Measurements from ENCODE around the gene SMIM44. TPM values are rescaled to one million over a fixed set of nuclear protein-coding genes. Genes with fewer than 3 reads are reported as not detected.
"Not testable (repeated sequence)": the region's sequence is repeated elsewhere in the genome, so short reads cannot be mapped to it uniquely, and the experiment has no call there.

Gene SMIM44
- total RNA-seq, 1 experiment from 2014 or later: not detected

DNA sequence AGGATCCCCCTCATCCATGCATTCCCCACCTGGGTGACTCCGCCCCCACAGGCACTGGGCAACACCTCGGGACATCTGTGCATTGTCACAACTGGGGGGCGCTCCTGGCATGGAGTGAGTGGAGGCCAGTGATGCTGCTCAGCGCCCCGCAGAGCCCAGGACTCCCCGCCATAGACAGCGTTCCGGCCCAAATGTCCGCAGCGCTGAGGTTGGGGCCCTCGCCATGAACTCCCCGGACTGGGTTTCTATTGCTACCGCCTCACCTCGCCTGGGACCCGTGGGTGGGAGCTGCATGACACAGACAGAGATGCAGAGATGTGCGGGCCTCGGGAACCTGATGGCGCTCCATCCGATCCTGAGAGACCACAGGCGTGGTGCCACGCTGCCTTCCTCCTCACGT lies 27.5 kb upstream of the SMIM44 start:
- no peaks in the 10 kb centered on the region for H3K4me1 ChIP-seq
- no peaks in the 10 kb centered on the region for H3K27me3 ChIP-seq
- H3K9me3 ChIP-seq (replicated peaks): no peaks in the 10 kb centered on the region
- DNase-seq: no peak
- no peak overlapping the region for H3K27ac ChIP-seq
- H3K4me3 ChIP-seq: no peak overlapping the region
- H3K36me3 ChIP-seq: peaks cover 5% of the 10 kb centered on the region

DNA sequence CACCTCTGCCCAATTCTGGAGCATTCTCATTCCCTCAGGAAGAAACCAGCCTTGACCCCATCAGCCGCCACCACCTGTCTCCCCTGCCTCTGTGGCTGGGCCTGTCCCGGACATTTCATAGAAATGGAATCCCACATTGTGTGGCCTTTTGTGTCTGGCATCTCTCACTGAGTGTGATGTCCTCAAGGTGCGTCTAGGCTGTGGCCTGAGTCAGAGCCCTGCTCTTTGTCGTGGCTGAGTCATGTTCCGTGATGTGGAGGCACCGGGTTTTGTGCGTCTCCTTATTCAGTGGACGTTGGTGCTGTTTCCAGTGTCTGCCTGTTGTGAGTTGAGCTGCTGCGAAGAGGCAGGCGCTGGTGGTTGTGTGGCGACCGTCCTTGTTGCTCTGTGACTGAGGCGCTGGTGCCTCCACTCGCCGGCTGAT lies 26.3 kb upstream of the SMIM44 start:
- Histone ChIP-seq H3K4me1 (no peaks in the 10 kb centered on the region), H3K4me3 (no peak overlapping the region), H3K27ac (no peak overlapping the region), H3K9me3 (replicated peaks) (no peaks in the 10 kb centered on the region), H3K27me3 (no peaks in the 10 kb centered on the region), H3K36me3 (peaks cover 5% of the 10 kb centered on the region)
- no peak for DNase-seq

DNA sequence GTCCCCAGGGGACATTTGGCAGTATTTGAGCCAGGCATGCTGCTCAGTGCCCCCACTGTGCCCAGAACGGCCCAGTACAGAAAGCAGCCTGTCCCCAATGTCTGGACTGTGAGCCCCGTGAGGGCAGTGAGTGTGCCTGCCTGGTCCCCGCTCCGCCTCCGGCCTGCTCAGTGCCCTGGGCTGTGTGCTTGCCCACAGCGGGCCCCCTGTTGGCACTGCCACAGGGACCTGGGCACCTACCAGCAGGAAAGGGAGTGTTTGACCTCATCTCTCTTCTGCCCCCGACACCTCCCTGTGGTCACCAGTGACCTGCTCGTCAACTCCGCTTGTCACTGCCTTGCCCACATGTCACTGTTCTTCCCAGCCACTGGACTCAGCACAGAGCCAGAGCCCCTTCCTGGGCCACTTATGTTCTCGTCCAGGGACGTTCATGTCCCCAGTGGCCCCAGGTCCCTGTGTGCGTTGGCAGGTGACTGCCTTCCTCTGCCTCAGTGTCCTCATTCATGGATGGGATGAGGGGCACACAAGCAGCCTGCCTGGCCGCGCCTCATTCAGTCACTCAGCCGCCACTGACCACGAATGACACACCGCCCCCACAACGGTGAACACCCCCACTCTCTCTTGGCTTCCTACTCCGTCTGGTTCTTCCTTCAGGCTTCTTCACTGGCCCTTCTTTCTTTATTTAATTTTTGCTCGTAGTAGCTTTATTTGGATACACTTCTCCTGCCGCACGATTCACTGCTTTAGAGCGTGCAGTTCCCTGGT lies 25.7 kb upstream of the SMIM44 start:
- DNase-seq: no peak
- H3K27ac ChIP-seq: no peak overlapping the region
- no peaks in the 10 kb centered on the region for H3K9me3 ChIP-seq (replicated peaks)
- H3K4me3 ChIP-seq: no peak overlapping the region
- no peaks in the 10 kb centered on the region for H3K27me3 ChIP-seq
- H3K4me1 ChIP-seq: no peaks in the 10 kb centered on the region
- H3K36me3 ChIP-seq: peaks cover 5% of the 10 kb centered on the region

- H3K27me3 ChIP-seq; DNase-seq; H3K4me3 ChIP-seq; H3K9me3 ChIP-seq (replicated peaks); H3K36me3 ChIP-seq; H3K4me1 ChIP-seq; H3K27ac ChIP-seq: not testable (repeated sequence)
Observed at GRCh38 chr19:3508121-3508661, 24.9 kb upstream of the SMIM44 start.

DNA sequence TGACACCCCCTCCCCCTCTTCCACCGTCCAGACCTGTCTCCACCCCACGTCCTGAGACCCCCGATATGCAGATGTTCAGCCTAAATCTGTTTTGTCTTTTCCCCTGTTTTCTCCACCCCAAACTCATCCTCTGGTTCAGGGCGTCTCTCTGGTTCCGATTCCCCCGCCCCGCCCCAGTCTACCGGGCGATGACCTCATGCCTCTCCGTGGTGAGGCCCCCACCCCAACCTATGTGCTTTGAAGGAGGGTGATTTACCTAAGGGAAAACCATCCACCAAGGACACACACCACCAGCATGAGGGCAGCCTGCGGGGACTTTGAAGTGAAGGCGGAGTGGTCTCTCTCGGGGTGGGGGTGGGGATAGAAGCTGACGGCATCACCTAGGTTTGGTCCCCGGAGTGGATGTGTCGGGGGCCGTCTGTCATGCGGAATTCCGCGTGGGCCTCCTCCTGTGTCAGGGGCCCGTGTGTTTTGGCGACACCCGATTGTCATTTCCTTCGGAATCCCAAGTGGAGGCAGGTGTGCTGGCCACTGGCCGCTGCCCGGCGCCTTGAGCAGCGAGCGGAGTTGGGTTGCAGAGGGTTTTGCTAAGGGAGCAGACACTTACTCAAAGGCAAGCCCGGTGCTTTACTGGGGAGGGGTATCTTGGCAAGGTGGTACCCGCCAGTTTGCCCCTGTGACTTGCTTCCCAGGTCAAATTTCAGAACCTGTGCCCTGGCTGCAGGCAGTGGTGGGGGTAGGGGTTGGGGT lies 24.3 kb upstream of the SMIM44 start:
- Histone ChIP-seq H3K27ac (no peak overlapping the region), H3K9me3 (replicated peaks) (no peaks in the 10 kb centered on the region), H3K4me1 (no peaks in the 10 kb centered on the region; the same call in 1 of the 2 replicates), H3K4me3 (peak overlapping the region; percentile 84), H3K36me3 (peaks cover 5% of the 10 kb centered on the region), H3K27me3 (no peaks in the 10 kb centered on the region)
- DNase-seq: no peak

DNA sequence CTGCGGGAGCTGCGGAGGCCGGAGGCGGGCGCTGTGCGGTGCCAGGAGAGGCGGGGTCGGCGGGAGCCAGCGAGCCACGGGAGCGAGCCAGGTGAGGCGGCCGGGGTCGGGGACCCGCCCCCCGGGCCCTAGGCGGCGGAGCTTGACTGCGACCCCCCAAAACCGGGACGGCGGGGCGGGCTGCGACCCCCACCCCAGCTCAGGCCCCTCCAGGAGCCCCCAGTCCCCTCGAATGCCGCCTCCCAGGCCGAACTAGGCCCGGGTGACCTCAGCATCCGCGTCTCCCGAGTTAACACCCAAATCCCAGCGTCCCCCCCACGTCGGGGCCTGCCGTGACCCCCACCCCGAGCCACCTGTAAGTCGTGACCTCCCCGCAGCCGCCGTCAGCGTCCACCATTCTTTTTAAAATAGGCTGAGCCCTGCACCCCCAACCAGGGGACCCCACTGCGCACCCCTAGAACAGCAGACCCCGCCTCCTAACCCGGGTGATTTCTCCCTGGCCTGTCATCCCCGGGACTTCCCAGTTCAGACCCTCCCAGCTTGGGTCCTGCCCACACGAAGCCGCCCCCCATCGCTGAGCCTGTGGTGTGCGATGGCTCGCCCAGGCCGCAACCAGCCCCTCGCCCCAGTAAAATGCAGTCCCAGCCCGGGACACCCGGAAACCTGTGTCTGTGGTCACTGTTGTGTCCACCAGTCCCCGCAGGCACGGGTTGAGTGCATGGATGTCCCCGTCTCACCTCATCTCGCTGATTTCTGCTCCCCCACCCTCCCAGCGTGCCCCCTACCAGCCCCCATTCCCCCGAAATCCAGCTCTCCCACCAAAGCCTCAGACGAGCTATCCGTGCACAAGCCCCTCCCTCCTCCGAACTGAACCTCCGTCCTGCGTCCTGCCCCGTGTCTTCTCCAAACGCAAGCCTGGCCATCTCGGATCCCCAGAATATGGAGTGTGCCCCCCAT lies 23.4 kb upstream of the SMIM44 start:
- H3K36me3 ChIP-seq: peaks cover 5% of the 10 kb centered on the region
- no peaks in the 10 kb centered on the region; the same call in 1 of the 2 replicates for H3K4me1 ChIP-seq
- peak overlapping the region; percentile 84 for H3K4me3 ChIP-seq
- H3K27ac ChIP-seq: peak overlapping the region; percentile 34
- no peaks in the 10 kb centered on the region for H3K9me3 ChIP-seq (replicated peaks)
- DNase-seq: peak; percentile 29 to 31
- H3K27me3 ChIP-seq: no peaks in the 10 kb centered on the region

DNA sequence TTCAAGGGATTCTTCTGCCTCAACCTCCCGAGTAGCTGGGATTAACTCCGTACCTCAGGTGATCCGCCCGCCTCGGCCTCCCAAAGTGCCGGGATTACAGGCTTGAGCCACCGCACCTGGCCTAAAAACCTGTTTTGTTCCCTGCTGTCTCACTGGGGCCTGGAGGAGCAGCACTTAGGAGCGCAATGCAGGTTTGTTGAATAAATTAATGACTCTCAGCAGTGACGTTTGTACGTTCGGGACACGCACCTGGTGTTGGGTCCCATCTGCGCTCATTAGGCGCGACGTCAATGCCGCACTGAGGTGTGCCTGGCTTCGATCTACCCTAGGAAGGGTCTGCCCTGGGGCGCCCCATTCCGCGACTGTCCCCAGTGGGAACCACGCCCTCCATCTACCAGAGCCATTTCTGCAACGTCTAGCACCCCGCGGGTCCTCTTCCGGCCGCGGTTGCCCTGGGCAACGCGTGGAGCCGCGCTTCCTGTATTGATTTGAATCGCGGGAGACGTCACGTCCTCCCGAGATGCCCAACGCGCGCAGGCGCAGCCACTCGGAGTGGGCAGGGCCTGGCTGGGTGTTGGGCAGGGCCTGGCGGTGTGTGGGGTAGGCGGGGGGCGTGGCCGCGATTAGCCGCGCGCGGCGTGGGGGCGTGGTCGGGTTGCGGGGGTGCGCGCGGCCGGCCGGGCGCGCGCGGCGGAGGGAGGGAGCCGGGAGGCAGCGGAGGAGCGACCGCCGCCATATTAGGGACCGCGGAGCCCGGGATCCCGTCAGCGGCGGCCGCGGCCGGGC lies 22.6 kb upstream of the SMIM44 start, which contains the start of gene FZR1:
Gene FZR1, plus strand, starts transcription at position 714 of the 786 bp plus-strand sequence. CDS start 16,679 bp downstream, outside the sequence.
- Histone ChIP-seq H3K27ac (peak within 1 kb of the TSS; percentile 69), H3K27me3 (no peaks in the 10 kb centered on the region), H3K9me3 (replicated peaks) (no peaks in the 10 kb centered on the region), H3K4me1 (no peaks in the 10 kb centered on the region; the same call in 1 of the 2 replicates), H3K4me3 (peak within 1 kb of the TSS; percentile 84), H3K36me3 (peaks cover 5% of the 10 kb centered on the region)
- DNase-seq: peak; percentile 98 to 99

- no peaks in the 10 kb centered on the region for H3K27me3 ChIP-seq
- no peaks in the 10 kb centered on the region; the same call in 1 of the 2 replicates for H3K4me1 ChIP-seq
- no peaks in the 10 kb centered on the region for H3K9me3 ChIP-seq (replicated peaks)
- H3K27ac ChIP-seq: no peak overlapping the region
- DNase-seq: peak in 1 of 2 experiments; percentile 34
- H3K36me3 ChIP-seq: no peaks in the 10 kb centered on the region
- H3K4me3 ChIP-seq: no peak overlapping the region
Observed at GRCh38 chr19:3504735-3505134, 21.5 kb upstream of the SMIM44 start.

GRCh38 chr19:3503036-3503572 lies 19.9 kb upstream of the SMIM44 start:
- H3K27me3 ChIP-seq: no peaks in the 10 kb centered on the region
- no peaks in the 10 kb centered on the region for H3K36me3 ChIP-seq
- peak; percentile 44 to 45 for DNase-seq

GRCh38 chr19:3501780-3502179 lies 18.5 kb upstream of the SMIM44 start:
- Histone ChIP-seq H3K4me1 (no peaks in the 10 kb centered on the region; the same call in 1 of the 2 replicates), H3K4me3 (no peak overlapping the region), H3K27ac (no peak overlapping the region), H3K9me3 (replicated peaks) (no peaks in the 10 kb centered on the region), H3K27me3 (no peaks in the 10 kb centered on the region), H3K36me3 (no peaks in the 10 kb centered on the region)
- no peak for DNase-seq

More at GRCh38 chr19:3503036-3503572, 19.9 kb upstream of the SMIM44 start:
- Histone ChIP-seq H3K4me3 (no peak overlapping the region), H3K4me1 (no peaks in the 10 kb centered on the region; the same call in 1 of the 2 replicates), H3K27ac (no peak overlapping the region), H3K9me3 (replicated peaks) (no peaks in the 10 kb centered on the region)

DNA sequence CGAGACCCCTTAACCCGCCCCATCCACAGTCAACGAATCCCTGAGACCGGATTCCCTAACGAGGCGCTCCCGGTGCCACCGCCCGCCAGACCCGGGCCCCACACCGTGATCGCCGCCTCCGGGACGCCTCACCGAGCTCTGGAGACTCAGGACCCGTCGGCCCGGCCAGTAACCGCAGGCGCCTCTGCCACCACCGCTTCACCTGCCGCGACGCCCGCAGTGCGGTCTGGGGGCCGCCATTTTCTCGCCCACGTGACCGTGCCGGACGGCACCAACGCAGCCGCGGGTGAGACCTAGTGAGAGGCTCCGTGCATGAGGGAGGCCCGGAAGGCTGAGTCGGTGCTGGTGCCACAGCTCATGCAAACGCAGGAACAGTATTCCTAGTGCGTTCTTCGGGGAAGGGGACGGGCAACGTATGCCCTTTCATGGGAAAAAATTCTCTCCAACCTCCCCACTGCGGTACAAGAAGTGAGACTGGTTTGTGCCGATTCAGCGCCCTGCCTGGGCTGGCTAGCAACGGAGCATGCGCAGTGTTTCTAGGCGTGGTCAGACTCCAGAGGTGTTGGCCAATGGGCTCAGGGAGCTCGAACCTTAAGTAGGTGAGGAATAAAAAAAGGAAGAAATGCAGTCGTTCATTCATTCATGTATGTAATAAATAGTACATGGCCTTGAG lies 17.3 kb upstream of the SMIM44 start, which contains the start of gene DOHH:
Gene DOHH, minus strand, starts transcription at position 246 of the 673 bp plus-strand sequence. CDS start 3,860 bp downstream, outside the sequence.
- 0 out of 2 replicates have a peak, but pooled peaks cover 5% of the 10 kb centered on the region for H3K36me3 ChIP-seq
- no peaks in the 10 kb centered on the region for H3K9me3 ChIP-seq (replicated peaks)

DNA sequence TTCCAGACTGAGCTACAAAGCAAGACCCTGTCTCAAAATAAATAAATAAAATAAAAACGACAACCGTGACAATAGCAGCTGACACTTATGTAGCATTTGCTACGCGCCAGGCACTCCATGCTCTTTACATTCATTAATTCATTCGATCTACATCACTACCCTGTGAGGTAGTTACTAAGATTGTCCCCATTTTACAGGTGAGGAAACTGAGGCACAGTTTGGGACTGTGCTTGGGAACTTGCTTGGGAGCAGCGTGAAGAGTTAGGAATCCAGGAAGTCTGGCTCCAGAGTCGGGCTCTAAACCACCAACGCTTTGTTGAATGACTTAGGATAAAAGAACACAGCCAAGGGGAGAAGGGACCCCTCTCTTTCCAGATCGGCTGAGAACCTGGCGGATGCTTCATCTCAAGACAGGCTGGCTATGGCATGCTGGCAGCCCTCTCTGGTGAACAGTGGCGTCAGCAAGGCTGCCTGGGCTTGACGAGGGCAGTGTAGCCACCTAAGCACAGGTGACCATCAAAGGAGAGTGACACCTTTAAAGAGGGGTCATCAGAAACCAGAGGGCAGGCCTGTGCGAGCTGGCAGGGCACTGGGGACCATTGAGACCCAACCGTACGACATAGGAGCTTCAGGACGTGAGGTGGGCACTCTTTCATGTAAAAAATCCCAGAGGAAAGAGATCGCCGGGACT lies 16.6 kb upstream of the SMIM44 start:
- DNase-seq: no peak
- no peaks in the 10 kb centered on the region for H3K27me3 ChIP-seq
- no peaks in the 10 kb centered on the region for H3K9me3 ChIP-seq (replicated peaks)
- H3K27ac ChIP-seq: peak overlapping the region; percentile 97
- no peaks in the 10 kb centered on the region; the same call in 1 of the 2 replicates for H3K4me1 ChIP-seq
- H3K36me3 ChIP-seq: 0 out of 2 replicates have a peak, but pooled peaks cover 7% of the 10 kb centered on the region
- peak overlapping the region; percentile 79 for H3K4me3 ChIP-seq

More for the DNA sequence above, 17.3 kb upstream of the SMIM44 start, which contains the start of gene DOHH:
- DNase-seq: peak; percentile 95 to 98
- Histone ChIP-seq H3K27me3 (no peaks in the 10 kb centered on the region), H3K4me3 (peak within 1 kb of the TSS; percentile 79), H3K4me1 (no peaks in the 10 kb centered on the region; the same call in 1 of the 2 replicates), H3K27ac (peak within 1 kb of the TSS; percentile 97)

Data from SJCRH30 (cell line).